Measurements from ENCODE around the gene MAP3K2.
"Not testable (repeated sequence)": the region's sequence is repeated elsewhere in the genome, so short reads cannot be mapped to it uniquely, and the experiment has no call there.

- TF ChIP-seq POLR2A, CTCF (IDR thresholded peaks at IDR 0.05): not testable (repeated sequence)
Measured at GRCh38 chr2:127353223-127353622, 34.6 kb downstream of the MAP3K2 start.

Data from thyroid gland (tissue), 4 donors.